Coronary artery (tissue), 2 donors: ENCODE measurements around the gene F10.
"Not testable (repeated sequence)": the region's sequence is repeated elsewhere in the genome, so short reads cannot be mapped to it uniquely, and the experiment has no call there.

Experiments used
- DNase-seq: peaks from one replicate; pipeline ENCODE4 v3.0.0-alpha.2; 2017; ENCODE audit warnings: low spot score
- H3K27ac ChIP-seq, 2 donors: fragments of 200-600 bp; sonication (generic); one replicate each; pipeline ENCODE4 v1.5.1; 2016 to 2019
- H3K4me3 ChIP-seq: fragments of 200-600 bp; sonication (generic); 2 replicates; pipeline ENCODE4 v1.5.1; 2016; ENCODE audit warnings: mild to moderate bottlenecking, moderate library complexity
- CTCF ChIP-seq: fragments of 200-600 bp; sonication (generic); IDR thresholded peaks from one replicate; pipeline ENCODE4 v1.5.1; 2019; ENCODE audit warnings: antibody characterized with exemption

Gene F10

GRCh38 chr13:113096052-113096744, 26.4 kb upstream of the F10 start:
- TF ChIP-seq CTCF, result no peak
- DNase-seq, result no peak
- Histone ChIP-seq H3K27ac (no peak overlapping the region), H3K4me3 (no peak overlapping the region)

GRCh38 chr13:113096745-113097305, 25.8 kb upstream of the F10 start:
- no peak overlapping the region for H3K4me3 ChIP-seq
- no peak for TF ChIP-seq CTCF
- DNase-seq, result no peak
- H3K27ac ChIP-seq, result no peak overlapping the region

GRCh38 chr13:113097651-113098050, 24.9 kb upstream of the F10 start:
- no peak for TF ChIP-seq CTCF
- DNase-seq, result no peak
- Histone ChIP-seq H3K4me3 (no peak overlapping the region), H3K27ac (no peak overlapping the region)

- TF ChIP-seq CTCF, result no peak
- no peak for DNase-seq
- H3K4me3 ChIP-seq, result no peak overlapping the region
- no peak overlapping the region for H3K27ac ChIP-seq
Measured at GRCh38 chr13:113098162-113098732, 24.4 kb upstream of the F10 start.

GRCh38 chr13:113099142-113099541, 23.5 kb upstream of the F10 start:
- no peak overlapping the region for H3K4me3 ChIP-seq
- H3K27ac ChIP-seq, result no peak overlapping the region
- no peak for DNase-seq
- no peak for TF ChIP-seq CTCF

GRCh38 chr13:113102302-113102701, 20.3 kb upstream of the F10 start:
- H3K4me3 ChIP-seq, H3K27ac ChIP-seq, DNase-seq: not testable (repeated sequence)

GRCh38 chr13:113102727-113103126, 19.9 kb upstream of the F10 start:
- no peak for DNase-seq
- TF ChIP-seq CTCF, result no peak
- Histone ChIP-seq H3K27ac (no peak overlapping the region), H3K4me3 (no peak overlapping the region)
